B cell (primary cell): Measurements from ENCODE around the gene OR2B2. TPM values are rescaled to one million over a fixed set of nuclear protein-coding genes. Genes with fewer than 3 reads are reported as not detected.

ENCODE experiments used
- ATAC-seq: fragments of 200-7000 bp; cut with Tn5 transposase; one replicate; pipeline ENCODE4 v1.10.0; 2021; ENCODE audit warnings: low read depth, mild to moderate bottlenecking, moderate number of reproducible peaks, moderate library complexity
- CTCF ChIA-PET: fragments of 350-600 bp; sonication (Branson Sonifier 250); formaldehyde crosslinking; loops from one replicate; lab custom pipeline; 2021; ENCODE audit warnings: antibody characterized with exemption, inconsistent platforms; lab: Charles Lee
- POLR2A ChIA-PET: fragments of 350-600 bp; sonication (Branson Sonifier 250); formaldehyde crosslinking; loops from one replicate; lab custom pipeline; 2021; ENCODE audit warnings: antibody characterized with exemption; lab: Charles Lee
- DNase-seq: peaks from one replicate; pipeline ENCODE4 v3.0.0; 2013
- H2AFZ ChIP-seq: 2 replicates; pipeline ENCODE4 v1.6.1; 2012; ENCODE audit warnings: mild to moderate bottlenecking, low read depth, low read length; ENCODE audit not compliant: insufficient read depth, poor library complexity, severe bottlenecking
- H3K27ac ChIP-seq, 2 donors: 1 replicate in 1 of 2; 2 replicates in 1 of 2; pipeline ENCODE4 v1.5.1; 2012 to 2013; ENCODE audit warnings: low read length in 2 of 2, mild to moderate bottlenecking in 2 of 2, moderate library complexity in 1 of 2
- H3K27me3 ChIP-seq, 4 experiments: fragments of 200-600 bp in 1 of 4; sonication (generic) in 1 of 4; replicated peaks in 1 of 4; 1 replicate in 2 of 4; 2 replicates in 2 of 4; pipeline versions ENCODE4 v1.6.1 to v1.7.0; 2013 to 2016; ENCODE audit warnings: low read length in 3 of 4, mild to moderate bottlenecking in 2 of 4, mixed read lengths in 1 of 4, moderate library complexity in 1 of 4; ENCODE audit not compliant: insufficient read depth in 4 of 4, control insufficient read depth in 3 of 4; ENCODE audit errors: control extremely low read depth in 1 of 4
- H3K36me3 ChIP-seq, 2 experiments: replicated peaks in 1 of 2; 1 replicate in 1 of 2; 2 replicates in 1 of 2; pipeline versions ENCODE4 v1.6.1 to v1.7.1; 2013; ENCODE audit warnings: low read length in 1 of 2; ENCODE audit not compliant: insufficient read depth in 2 of 2, control insufficient read depth in 1 of 2; ENCODE audit errors: control extremely low read depth in 1 of 2, extremely low read depth in 1 of 2
- H3K4me1 ChIP-seq, 2 donors: fragments of 200-600 bp in 1 of 2; sonication (generic) in 1 of 2; 1 replicate in 1 of 2; 2 replicates in 1 of 2; pipeline versions ENCODE4 v1.5.1 to v1.6.1; 2013 to 2017; ENCODE audit warnings: low read length in 2 of 2; ENCODE audit not compliant: control insufficient read depth in 2 of 2, insufficient read depth in 2 of 2
- H3K4me2 ChIP-seq: replicated peaks from 2 replicates; pipeline ENCODE3; 2012; ENCODE audit warnings: mild to moderate bottlenecking, low read depth, low read length; ENCODE audit not compliant: poor library complexity, severe bottlenecking
- H3K4me3 ChIP-seq, 5 experiments: fragments of 200-600 bp in 1 of 5; sonication (generic) in 1 of 5; 1 replicate in 3 of 5; 2 replicates in 2 of 5; pipeline versions ENCODE4 v1.5.1 to v1.7.0; 2011 to 2016; ENCODE audit warnings: low read length in 4 of 5, mild to moderate bottlenecking in 4 of 5, low read depth in 2 of 5, control low read depth in 1 of 5, moderate library complexity in 1 of 5; ENCODE audit not compliant: insufficient read depth in 1 of 5; ENCODE audit errors: control extremely low read depth in 1 of 5, extremely low read depth in 1 of 5
- H3K79me2 ChIP-seq: fragments of 200-600 bp; sonication (generic); one replicate; pipeline ENCODE4 v1.6.0; 2016; ENCODE audit warnings: low read length; ENCODE audit not compliant: control insufficient read depth, insufficient read depth
- H3K9ac ChIP-seq: fragments of 200-600 bp; sonication (generic); 2 replicates; pipeline ENCODE4 v1.6.1; 2017; ENCODE audit warnings: mild to moderate bottlenecking, low read length, moderate library complexity
- H3K9me3 ChIP-seq, 3 donors: one replicate each; pipeline versions ENCODE4 v1.6.1 to v1.7.1; 2013; ENCODE audit warnings: low read length in 2 of 3; ENCODE audit not compliant: control insufficient read depth in 2 of 3, insufficient read depth in 1 of 3; ENCODE audit errors: control extremely low read depth in 1 of 3
- H4K20me1 ChIP-seq: 2 replicates; pipeline ENCODE4 v1.6.0; 2012; ENCODE audit warnings: mild to moderate bottlenecking, low read length; ENCODE audit not compliant: insufficient read depth, control insufficient read depth, poor library complexity, severe bottlenecking
- H3K27ac Mint-ChIP-seq: one replicate; pipeline ENCODE4 v1.8.0; 2021; ENCODE audit warnings: mixed read lengths
- H3K27me3 Mint-ChIP-seq: one replicate; pipeline ENCODE4 v1.8.0; 2021; ENCODE audit warnings: mixed read lengths
- H3K4me1 Mint-ChIP-seq: one replicate; pipeline ENCODE4 v1.8.0; 2021; ENCODE audit warnings: mixed read lengths
- H3K4me3 Mint-ChIP-seq: one replicate; pipeline ENCODE4 v1.8.0; 2021; ENCODE audit warnings: mixed read lengths
- H3K9me3 Mint-ChIP-seq: one replicate; pipeline ENCODE4 v1.8.0; 2022; ENCODE audit warnings: mixed read lengths; ENCODE audit not compliant: insufficient read depth
- CTCF ChIP-seq: fragments of 200-600 bp; IDR thresholded peaks from one replicate; pipeline ENCODE4 v1.8.0; 2022; ENCODE audit warnings: antibody characterized with exemption, mild to moderate bottlenecking
- EZH2 ChIP-seq: IDR thresholded peaks from 2 replicates; pipeline ENCODE4 v1.6.1; 2012; ENCODE audit warnings: borderline replicate concordance, low read depth, mild to moderate bottlenecking, moderate library complexity, low read length; ENCODE audit not compliant: insufficient read depth, poor library complexity, severe bottlenecking
- WGBS: methylation state at CpG from one replicate; pipeline ENCODE4 v1.1.5; 2013; ENCODE audit warnings: missing lambda C conversion rate; ENCODE audit not compliant: insufficient coverage; 5-methylcytosine and 5-hydroxymethylcytosine counted together
- intact Hi-C: fragments of 100-400 bp; cut with micrococcal nuclease; formaldehyde crosslinking; loops from one replicate; pipeline ENCODE4 v1.10.0; 2022
- polyA plus RNA-seq: library from polyadenylated mRNA; depleted of rRNA; stranded (reverse); fragments of >200 nt; gene quantifications from 2 replicates; pipeline ENCODE4 v1.2.3, GENCODE V29; 2012
- total RNA-seq, 2 donors: library from RNA; stranded (reverse); fragments of 120-200 nt in 1 of 2; gene quantifications; 1 replicate in 1 of 2; 2 replicates in 1 of 2; pipeline versions ENCODE4 v1.2.3 to v1.2.4, GENCODE V29; 2013 to 2022

OR2B2 gene
- total and polyA plus RNA-seq, 2 donors (not counting 1 experiment from before 2014, with no cell fraction given), result not detected

DNA sequence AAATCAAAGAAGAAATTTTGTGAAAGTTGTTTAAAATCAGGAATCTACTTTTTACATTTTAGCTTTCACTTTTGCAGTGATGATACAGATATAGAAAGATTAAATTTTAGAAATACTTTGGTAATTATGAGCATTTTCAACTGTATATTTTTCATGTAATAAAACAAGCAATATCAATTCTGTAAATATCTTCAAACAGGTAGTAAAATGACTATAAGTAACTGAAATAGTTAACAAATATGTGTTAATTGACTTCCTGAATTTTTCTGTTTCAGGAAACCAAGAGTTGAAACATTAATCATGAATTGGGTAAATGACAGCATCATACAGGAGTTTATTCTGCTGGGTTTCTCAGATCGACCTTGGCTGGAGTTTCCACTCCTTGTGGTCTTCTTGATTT is 44.7 kb upstream of the OR2B2 start, which contains the start of gene OR2B6:
TSS of gene OR2B6 (plus strand) at position 301 of the 400 bp plus-strand sequence. CDS start at position 301, 0 bp downstream.
- H3K27ac ChIP-seq, result no peak within 1 kb of the TSS
- no peaks in the 10 kb centered on the region for H4K20me1 ChIP-seq
- no peak for TF ChIP-seq EZH2
- no peak for TF ChIP-seq CTCF
- ATAC-seq (no peak), DNase-seq (no peak)
- H3K27me3 ChIP-seq, result peaks cover 0 to 6% (median 0%) of the 10 kb centered on the region in 4 experiments
- intact Hi-C loops, result no loop called here
- ChIA-PET CTCF (interaction anchor here (0.5 kb wide), 1 partner anchor 1037 kb away, joined by 3 read pairs; no protein-coding TSS in a partner anchor), POLR2A (no interaction called here)
- H3K4me1 Mint-ChIP-seq, result peaks cover 2% of the 10 kb centered on the region
- H3K4me3 Mint-ChIP-seq, result no peak within 1 kb of the TSS
- H3K4me2 ChIP-seq, result no peak within 1 kb of the TSS
- no peaks in the 10 kb centered on the region for H3K9me3 Mint-ChIP-seq
- H3K9ac ChIP-seq, result no peak within 1 kb of the TSS
- no peak within 1 kb of the TSS for H3K4me3 ChIP-seq
- H2AFZ ChIP-seq, result no peak within 1 kb of the TSS
- 0% methylated on average over 1 of the region's 1 CpG for WGBS
- H3K9me3 ChIP-seq, result no peaks in the 10 kb centered on the region
- no peaks in the 10 kb centered on the region for H3K4me1 ChIP-seq
- no peaks in the 10 kb centered on the region for H3K36me3 ChIP-seq
- no peak within 1 kb of the TSS for H3K27ac Mint-ChIP-seq
- H3K79me2 ChIP-seq, result no peaks in the 10 kb centered on the region
- peaks cover 10% of the 10 kb centered on the region for H3K27me3 Mint-ChIP-seq

- no peak for DNase-seq
- Histone ChIP-seq H3K4me1 (no peaks in the 10 kb centered on the region), H3K4me2 (no peak overlapping the region), H3K9ac (no peak overlapping the region), H3K27me3 (peaks cover 0 to 6% (median 1%) of the 10 kb centered on the region in 4 experiments), H3K9me3 (no peaks in the 10 kb centered on the region), H3K79me2 (no peaks in the 10 kb centered on the region), H4K20me1 (no peaks in the 10 kb centered on the region), H3K36me3 (no peaks in the 10 kb centered on the region), H3K4me3 (no peak overlapping the region), H2AFZ (no peak overlapping the region), H3K27ac (no peak overlapping the region)
- Mint-ChIP-seq H3K4me1 (no peaks in the 10 kb centered on the region), H3K27ac (no peak overlapping the region), H3K27me3 (peaks cover 13% of the 10 kb centered on the region), H3K4me3 (no peak overlapping the region), H3K9me3 (peaks cover 3% of the 10 kb centered on the region)
- WGBS, result no CpG with 5 or more reads among the region's 1 CpG
- no peak for ATAC-seq
- no peak for TF ChIP-seq CTCF
- no peak for TF ChIP-seq EZH2
- CTCF ChIA-PET, result no interaction called here
- POLR2A ChIA-PET, result no interaction called here
- intact Hi-C loops, result no loop called here
These were observed 38.8 kb upstream of the OR2B2 start for GRCh38 chr6:27951040-27951439.
